Keratinocyte (primary cell): Measurements from ENCODE around the gene RPS6KL1.

Source experiments
- EZH2 ChIP-seq: IDR thresholded peaks from one replicate; pipeline ENCODE4 v1.6.1; 2012; ENCODE audit warnings: inconsistent platforms, mild to moderate bottlenecking, low read length, moderate library complexity
- TF ChIP-seq, protein P1 (sequence below), 3 experiments: IDR thresholded peaks in 1 of 3; conservative IDR thresholded peaks in 1 of 3; optimal IDR thresholded peaks in 1 of 3; 2 replicates in 2 of 3; 3 replicates in 1 of 3; pipeline versions ENCODE3 to v1.5.1; 2011; ENCODE audit warnings: low read length in 3 of 3, mild to moderate bottlenecking in 3 of 3, moderate library complexity in 2 of 3, control low read depth in 1 of 3, inconsistent platforms in 1 of 3; ENCODE audit not compliant: insufficient read depth in 2 of 3; ENCODE audit errors: extremely low read depth in 1 of 3

DNA sequence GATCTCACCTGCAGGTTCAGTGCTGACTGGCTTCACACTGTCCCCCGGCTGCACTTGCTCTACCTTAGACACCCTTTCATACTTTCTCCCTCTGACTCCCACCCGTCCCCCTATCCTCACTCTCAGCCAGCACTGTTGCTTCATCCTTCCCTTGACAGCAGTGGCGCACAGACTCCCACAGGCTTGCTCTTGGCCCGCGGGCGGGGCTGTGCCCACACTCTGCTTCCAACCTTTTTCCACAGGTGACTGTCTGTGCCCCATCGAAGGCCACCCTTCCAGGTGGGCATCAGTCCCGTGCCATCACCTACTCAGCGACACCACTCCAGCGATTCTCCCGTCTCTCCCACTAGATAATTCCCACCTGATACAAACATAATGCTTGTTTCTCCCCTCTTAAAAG lies 1.0 kb upstream of the RPS6KL1 start:
- TF ChIP-seq, protein P1, sequence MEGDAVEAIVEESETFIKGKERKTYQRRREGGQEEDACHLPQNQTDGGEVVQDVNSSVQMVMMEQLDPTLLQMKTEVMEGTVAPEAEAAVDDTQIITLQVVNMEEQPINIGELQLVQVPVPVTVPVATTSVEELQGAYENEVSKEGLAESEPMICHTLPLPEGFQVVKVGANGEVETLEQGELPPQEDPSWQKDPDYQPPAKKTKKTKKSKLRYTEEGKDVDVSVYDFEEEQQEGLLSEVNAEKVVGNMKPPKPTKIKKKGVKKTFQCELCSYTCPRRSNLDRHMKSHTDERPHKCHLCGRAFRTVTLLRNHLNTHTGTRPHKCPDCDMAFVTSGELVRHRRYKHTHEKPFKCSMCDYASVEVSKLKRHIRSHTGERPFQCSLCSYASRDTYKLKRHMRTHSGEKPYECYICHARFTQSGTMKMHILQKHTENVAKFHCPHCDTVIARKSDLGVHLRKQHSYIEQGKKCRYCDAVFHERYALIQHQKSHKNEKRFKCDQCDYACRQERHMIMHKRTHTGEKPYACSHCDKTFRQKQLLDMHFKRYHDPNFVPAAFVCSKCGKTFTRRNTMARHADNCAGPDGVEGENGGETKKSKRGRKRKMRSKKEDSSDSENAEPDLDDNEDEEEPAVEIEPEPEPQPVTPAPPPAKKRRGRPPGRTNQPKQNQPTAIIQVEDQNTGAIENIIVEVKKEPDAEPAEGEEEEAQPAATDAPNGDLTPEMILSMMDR (optimal IDR thresholded peaks at IDR 0.05 in 1 of 3, IDR thresholded peaks at IDR 0.05 in 1 of 3, conservative IDR thresholded peaks at IDR 0.05 in 1 of 3; ENCODE audit: extremely low read depth in 1 of 3, insufficient read depth in 2 of 3, low read length in 3 of 3) = no peak
- TF ChIP-seq EZH2 = no peak
